Epithelial cell of proximal tubule (primary cell): ENCODE data around the gene ELFN1. TPM values are rescaled to one million over a fixed set of nuclear protein-coding genes. Genes with fewer than 3 reads are reported as not detected.

ENCODE experiments used
- DNase-seq: peaks from one replicate; pipeline ENCODE4 v3.0.0-alpha.2; 2011; ENCODE audit warnings: low read depth
- H3K4me3 ChIP-seq: 2 replicates; pipeline ENCODE4 v1.5.1; 2011; ENCODE audit warnings: low read depth, mild to moderate bottlenecking, low read length
- CTCF ChIP-seq: conservative IDR thresholded peaks from 2 replicates; pipeline ENCODE4 v1.5.1; 2012; ENCODE audit warnings: low read depth, mild to moderate bottlenecking, low read length
- total RNA-seq: library from RNA; depleted of rRNA; stranded (reverse); fragments of >200 nt; gene quantifications from 2 replicates; pipeline ENCODE4 v1.2.3, GENCODE V29; 2015

The ELFN1 gene
- total RNA-seq, 1 donor from 2014 or later: 0.23 TPM

- no peak overlapping the region for H3K4me3 ChIP-seq
- no peak for DNase-seq
- TF ChIP-seq CTCF: no peak
Observed at GRCh38 chr7:1700536-1701333, 30.7 kb downstream of the ELFN1 start.

- no peak overlapping the region for H3K4me3 ChIP-seq
- DNase-seq: no peak
- TF ChIP-seq CTCF: no peak
Observed at GRCh38 chr7:1702652-1703051, 32.6 kb downstream of the ELFN1 start.

GRCh38 chr7:1703441-1703840, 33.4 kb downstream of the ELFN1 start:
- no peak overlapping the region for H3K4me3 ChIP-seq
- no peak for DNase-seq
- TF ChIP-seq CTCF: no peak

- TF ChIP-seq CTCF: no peak
- no peak overlapping the region for H3K4me3 ChIP-seq
- DNase-seq: no peak
Observed at GRCh38 chr7:1703871-1704810, 34.1 kb downstream of the ELFN1 start.

- TF ChIP-seq CTCF: no peak
- DNase-seq: no peak
- no peak overlapping the region for H3K4me3 ChIP-seq
Observed at GRCh38 chr7:1704811-1705738, 35.0 kb downstream of the ELFN1 start.

- TF ChIP-seq CTCF: no peak
- DNase-seq: no peak
- H3K4me3 ChIP-seq: no peak overlapping the region
Observed at GRCh38 chr7:1705856-1706255, 35.8 kb downstream of the ELFN1 start.
